IMR-90 (cell line): ENCODE data around the gene SNRNP35.

Experiments used
- BHLHE40 ChIP-seq: fragments of 150-350 bp; IDR thresholded peaks from 2 replicates; pipeline ENCODE4 v1.6.1; 2016; ENCODE audit warnings: mild to moderate bottlenecking, low read depth, low read length
- FOS ChIP-seq: fragments of 150-350 bp; IDR thresholded peaks from 2 replicates; pipeline ENCODE4 v1.6.1; 2016; ENCODE audit warnings: low read depth, low read length
- MAZ ChIP-seq: IDR thresholded peaks from 2 replicates; pipeline ENCODE4 v1.6.1; 2012; ENCODE audit warnings: low read depth, mild to moderate bottlenecking, low read length, improper control_type of control experiment, moderate library complexity, borderline replicate concordance
- POLR2A ChIP-seq: IDR thresholded peaks from 2 replicates; pipeline ENCODE4 v1.6.1; 2012; ENCODE audit warnings: mild to moderate bottlenecking, low read depth, low read length
- RAD21 ChIP-seq: IDR thresholded peaks from 2 replicates; pipeline ENCODE4 v1.6.1; 2012; ENCODE audit warnings: low read length, improper control_type of control experiment
- RFX5 ChIP-seq: IDR thresholded peaks from 2 replicates; pipeline ENCODE4 v1.8.0; 2012; ENCODE audit warnings: low read depth, mild to moderate bottlenecking, low read length, moderate library complexity
- SMC3 ChIP-seq: fragments of 150-350 bp; IDR thresholded peaks from 2 replicates; pipeline ENCODE4 v1.6.1; 2016; ENCODE audit warnings: low read depth, mild to moderate bottlenecking, antibody characterized with exemption, low read length, moderate library complexity
- USF2 ChIP-seq: fragments of 150-350 bp; IDR thresholded peaks from 2 replicates; pipeline ENCODE4 v1.6.1; 2017; ENCODE audit warnings: mild to moderate bottlenecking, antibody characterized with exemption, low read length, low read depth
- TF ChIP-seq, protein P1 (sequence below): conservative IDR thresholded peaks from 2 replicates; pipeline ENCODE4 v1.5.1; 2012; ENCODE audit warnings: mild to moderate bottlenecking, low read depth, low read length, improper control_type of control experiment

DNA sequence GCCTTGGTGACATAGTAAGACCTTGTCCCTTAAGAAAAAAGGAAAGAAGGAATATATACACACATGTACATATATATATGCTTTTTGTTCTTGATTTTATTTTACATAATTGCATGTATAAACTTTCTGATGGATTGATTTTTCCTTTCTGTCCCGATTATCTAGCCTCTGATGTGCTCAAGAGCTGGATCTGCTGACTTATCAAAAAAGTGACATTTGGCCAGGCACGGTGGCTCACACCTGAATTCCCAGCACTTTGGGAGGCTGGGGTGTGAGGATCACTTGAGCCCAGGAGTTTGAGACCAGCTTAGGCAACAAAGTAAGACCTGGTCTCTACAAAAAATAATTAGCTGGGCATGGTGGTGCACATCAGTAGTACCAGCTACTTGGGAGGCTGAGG lies 12.0 kb downstream of the SNRNP35 start:
- TF ChIP-seq, protein P1, sequence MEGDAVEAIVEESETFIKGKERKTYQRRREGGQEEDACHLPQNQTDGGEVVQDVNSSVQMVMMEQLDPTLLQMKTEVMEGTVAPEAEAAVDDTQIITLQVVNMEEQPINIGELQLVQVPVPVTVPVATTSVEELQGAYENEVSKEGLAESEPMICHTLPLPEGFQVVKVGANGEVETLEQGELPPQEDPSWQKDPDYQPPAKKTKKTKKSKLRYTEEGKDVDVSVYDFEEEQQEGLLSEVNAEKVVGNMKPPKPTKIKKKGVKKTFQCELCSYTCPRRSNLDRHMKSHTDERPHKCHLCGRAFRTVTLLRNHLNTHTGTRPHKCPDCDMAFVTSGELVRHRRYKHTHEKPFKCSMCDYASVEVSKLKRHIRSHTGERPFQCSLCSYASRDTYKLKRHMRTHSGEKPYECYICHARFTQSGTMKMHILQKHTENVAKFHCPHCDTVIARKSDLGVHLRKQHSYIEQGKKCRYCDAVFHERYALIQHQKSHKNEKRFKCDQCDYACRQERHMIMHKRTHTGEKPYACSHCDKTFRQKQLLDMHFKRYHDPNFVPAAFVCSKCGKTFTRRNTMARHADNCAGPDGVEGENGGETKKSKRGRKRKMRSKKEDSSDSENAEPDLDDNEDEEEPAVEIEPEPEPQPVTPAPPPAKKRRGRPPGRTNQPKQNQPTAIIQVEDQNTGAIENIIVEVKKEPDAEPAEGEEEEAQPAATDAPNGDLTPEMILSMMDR = no peak
- TF ChIP-seq POLR2A (no peak), RAD21 (no peak), USF2 (no peak), MAZ (no peak), SMC3 (no peak), BHLHE40 (no peak), RFX5 (no peak), FOS (no peak)
